RWPE2 (cell line): ENCODE measurements around the gene NR2E3.

Source experiments
- ATAC-seq: fragments of 200-7000 bp; cut with Tn5 transposase; 3 replicates; pipeline ENCODE4 v1.9.1; 2021; ENCODE audit warnings: low read depth
- DNase-seq: peaks from one replicate; pipeline ENCODE4 v3.0.0-alpha.2; 2020; ENCODE audit warnings: low spot score
- H3K27ac ChIP-seq: fragments of 450-650 bp; 2 replicates; pipeline ENCODE4 v1.5.1; 2017; ENCODE audit warnings: mild to moderate bottlenecking; ENCODE audit not compliant: poor library complexity, severe bottlenecking
- H3K27me3 ChIP-seq: fragments of 250-450 bp; sonication (Bioruptor Pico); 2 replicates; pipeline ENCODE4 v1.5.1; 2021; ENCODE audit warnings: mild to moderate bottlenecking, moderate library complexity; ENCODE audit not compliant: insufficient read depth, poor library complexity, severe bottlenecking
- H3K36me3 ChIP-seq: fragments of 250-450 bp; sonication (Bioruptor Pico); 2 replicates; pipeline ENCODE4 v1.5.1; 2020; ENCODE audit warnings: low read depth, mild to moderate bottlenecking, moderate library complexity
- H3K4me1 ChIP-seq: fragments of 250-450 bp; sonication (Bioruptor Pico); 2 replicates; pipeline ENCODE4 v1.5.1; 2021; ENCODE audit warnings: mild to moderate bottlenecking, moderate library complexity; ENCODE audit not compliant: insufficient read depth, poor library complexity, severe bottlenecking
- H3K4me3 ChIP-seq: fragments of 250-450 bp; sonication (Bioruptor Pico); 2 replicates; pipeline ENCODE4 v1.5.1; 2021; ENCODE audit warnings: mild to moderate bottlenecking, moderate library complexity; ENCODE audit not compliant: severe bottlenecking
- H3K9me3 ChIP-seq: fragments of 250-450 bp; sonication (Bioruptor Pico); 2 replicates; pipeline ENCODE4 v1.5.1; 2021; ENCODE audit warnings: mild to moderate bottlenecking, moderate library complexity; ENCODE audit not compliant: severe bottlenecking
- CTCF ChIP-seq: fragments of 450-650 bp; IDR thresholded peaks from one replicate; pipeline ENCODE4 v1.5.1; 2017; ENCODE audit warnings: mild to moderate bottlenecking, moderate library complexity; ENCODE audit not compliant: poor library complexity, severe bottlenecking

NR2E3 gene

GRCh38 chr15:71821547-71822129 is 11.3 kb downstream of the NR2E3 start:
- no peaks in the 10 kb centered on the region for H3K4me1 ChIP-seq
- H3K4me3 ChIP-seq: no peak overlapping the region
- H3K36me3 ChIP-seq: peaks cover 27% of the 10 kb centered on the region
- ATAC-seq (no peak), DNase-seq (no peak)
- no peaks in the 10 kb centered on the region for H3K27me3 ChIP-seq
- H3K9me3 ChIP-seq: peaks cover 3% of the 10 kb centered on the region
- TF ChIP-seq CTCF: no peak
- no peak overlapping the region for H3K27ac ChIP-seq

GRCh38 chr15:71822890-71823630 is 12.7 kb downstream of the NR2E3 start:
- no peak for TF ChIP-seq CTCF
- Histone ChIP-seq H3K36me3 (peaks cover 41% of the 10 kb centered on the region), H3K4me1 (no peaks in the 10 kb centered on the region), H3K27me3 (no peaks in the 10 kb centered on the region), H3K27ac (no peak overlapping the region), H3K4me3 (no peak overlapping the region), H3K9me3 (peaks cover 3% of the 10 kb centered on the region)
- ATAC-seq (no peak), DNase-seq (no peak)

- peaks cover 3% of the 10 kb centered on the region for H3K9me3 ChIP-seq
- no peak for ATAC-seq
- no peak for TF ChIP-seq CTCF
- DNase-seq: no peak
- peaks cover 41% of the 10 kb centered on the region for H3K36me3 ChIP-seq
- no peaks in the 10 kb centered on the region for H3K27me3 ChIP-seq
- no peak overlapping the region for H3K27ac ChIP-seq
- no peak overlapping the region for H3K4me3 ChIP-seq
- no peaks in the 10 kb centered on the region for H3K4me1 ChIP-seq
These were observed 13.4 kb downstream of the NR2E3 start for GRCh38 chr15:71823801-71824200.

GRCh38 chr15:71825021-71825730 is 14.8 kb downstream of the NR2E3 start:
- H3K27ac ChIP-seq: no peak overlapping the region
- no peaks in the 10 kb centered on the region for H3K4me1 ChIP-seq
- TF ChIP-seq CTCF: no peak
- DNase-seq (no peak), ATAC-seq (no peak)
- peaks cover 41% of the 10 kb centered on the region for H3K36me3 ChIP-seq
- H3K27me3 ChIP-seq: no peaks in the 10 kb centered on the region
- peaks cover 3% of the 10 kb centered on the region for H3K9me3 ChIP-seq
- no peak overlapping the region for H3K4me3 ChIP-seq
